Liver (tissue), 9 donors: ENCODE measurements around the gene OLFM4. TPM values are rescaled to one million over a fixed set of nuclear protein-coding genes. Genes with fewer than 3 reads are reported as not detected.

Experiments used
- DNase-seq: peaks from one replicate; pipeline ENCODE4 v3.0.0-alpha.2; 2017; ENCODE audit warnings: low spot score
- H3K27ac ChIP-seq, 2 donors: one replicate each; pipeline ENCODE4 v1.7.0; 2013; ENCODE audit warnings: inconsistent platforms in 2 of 2, low read length in 2 of 2, control low read depth in 1 of 2, low read depth in 1 of 2, mild to moderate bottlenecking in 1 of 2
- H3K27me3 ChIP-seq, 4 donors: one replicate each; pipeline versions ENCODE4 v1.6.1 to v1.7.0; 2013; ENCODE audit warnings: low read length in 3 of 4, inconsistent platforms in 1 of 4, mild to moderate bottlenecking in 1 of 4, moderate library complexity in 1 of 4; ENCODE audit not compliant: control insufficient read depth in 4 of 4, insufficient read depth in 4 of 4
- H3K36me3 ChIP-seq, 4 donors: one replicate each; pipeline versions ENCODE4 v1.6.1 to v1.7.0; 2013; ENCODE audit warnings: low read length in 3 of 4, mild to moderate bottlenecking in 3 of 4, low read depth in 1 of 4, moderate library complexity in 1 of 4; ENCODE audit not compliant: control insufficient read depth in 4 of 4, insufficient read depth in 3 of 4
- H3K4me1 ChIP-seq, 4 donors: one replicate each; pipeline versions ENCODE4 v1.6.1 to v1.7.0; 2013; ENCODE audit warnings: low read length in 3 of 4, mild to moderate bottlenecking in 3 of 4, moderate library complexity in 1 of 4; ENCODE audit not compliant: control insufficient read depth in 4 of 4, insufficient read depth in 4 of 4
- H3K4me3 ChIP-seq, 3 donors: one replicate each; pipeline versions ENCODE4 v1.6.1 to v1.7.0; 2013; ENCODE audit warnings: low read length in 3 of 3, control low read depth in 1 of 3, low read depth in 1 of 3, mild to moderate bottlenecking in 1 of 3
- H3K9ac ChIP-seq, 2 donors: one replicate each; pipeline ENCODE4 v1.7.0; 2013; ENCODE audit warnings: low read length in 2 of 2, mild to moderate bottlenecking in 2 of 2, moderate library complexity in 2 of 2, control low read depth in 1 of 2, low read depth in 1 of 2
- H3K9me3 ChIP-seq, 4 donors: one replicate each; pipeline versions ENCODE4 v1.6.1 to v1.7.0; 2013; ENCODE audit warnings: low read length in 3 of 4; ENCODE audit not compliant: control insufficient read depth in 4 of 4
- EGR1 ChIP-seq, 2 donors: IDR thresholded peaks; 2 replicates each; pipeline ENCODE4 v1.6.1; 2016 to 2018; ENCODE audit warnings: antibody characterized with exemption in 2 of 2, low read depth in 2 of 2
- FOXA1 ChIP-seq: IDR thresholded peaks from 2 replicates; pipeline ENCODE4 v1.6.1; 2016; ENCODE audit warnings: antibody characterized with exemption
- FOXA2 ChIP-seq: IDR thresholded peaks from 2 replicates; pipeline ENCODE4 v1.6.1; 2016; ENCODE audit warnings: antibody characterized with exemption
- GABPA ChIP-seq, 2 donors: IDR thresholded peaks in 1 of 2; conservative IDR thresholded peaks in 1 of 2; 2 replicates each; pipeline ENCODE4 v1.6.1; 2016; ENCODE audit warnings: antibody characterized with exemption in 2 of 2, mild to moderate bottlenecking in 1 of 2, moderate library complexity in 1 of 2
- HNF4A ChIP-seq, 2 donors: conservative IDR thresholded peaks; 2 replicates each; pipeline ENCODE4 v1.6.1; 2016; ENCODE audit warnings: antibody characterized with exemption in 2 of 2, mild to moderate bottlenecking in 2 of 2
- JUND ChIP-seq, 2 donors: IDR thresholded peaks; 2 replicates each; pipeline ENCODE4 v1.6.1; 2016; ENCODE audit warnings: antibody characterized with exemption in 2 of 2
- MAX ChIP-seq: IDR thresholded peaks from 2 replicates; pipeline ENCODE4 v1.6.1; 2016; ENCODE audit warnings: antibody characterized with exemption
- RAD21 ChIP-seq, 2 donors: IDR thresholded peaks; 2 replicates each; pipeline ENCODE4 v1.6.1; 2016; ENCODE audit warnings: antibody characterized with exemption in 2 of 2, mild to moderate bottlenecking in 2 of 2
- REST ChIP-seq: IDR thresholded peaks from 2 replicates; pipeline ENCODE4 v1.6.1; 2016; ENCODE audit warnings: antibody characterized with exemption, mild to moderate bottlenecking
- RXRA ChIP-seq, 2 donors: IDR thresholded peaks; 2 replicates each; pipeline ENCODE4 v1.6.1; 2017 to 2018; ENCODE audit warnings: antibody characterized with exemption in 2 of 2, mild to moderate bottlenecking in 1 of 2
- TAF1 ChIP-seq: conservative IDR thresholded peaks from 2 replicates; pipeline ENCODE4 v1.6.1; 2016; ENCODE audit warnings: antibody characterized with exemption, mild to moderate bottlenecking
- YY1 ChIP-seq: IDR thresholded peaks from 2 replicates; pipeline ENCODE4 v1.6.1; 2016; ENCODE audit warnings: antibody characterized with exemption, mild to moderate bottlenecking
- WGBS: extraction: QIAGEN DNeasy Blood & Tissue Kit; methylation state at CpG from one replicate; pipeline ENCODE4 v1.1.7; 2013; 5-methylcytosine and 5-hydroxymethylcytosine counted together
- polyA plus RNA-seq, 2 donors: library from polyadenylated mRNA; stranded (reverse) in 1 of 2; unstranded in 1 of 2; fragments of 200-250 nt in 1 of 2; fragments of >200 nt in 1 of 2; fragmentation: Nextera tagmentation in 1 of 2; extraction: Ambion mirVana in 1 of 2; gene quantifications; one replicate each; pipeline versions ENCODE4 v1.2.1 to v1.2.3, GENCODE V29; 2013 to 2015
- total RNA-seq, 2 donors: library from RNA; depleted of rRNA; stranded (reverse); fragments of >200 nt; gene quantifications; one replicate each; pipeline ENCODE4 v1.2.3, GENCODE V29; 2014
- donor health status: healthy.
- donor health status: healthy.
- donor health status: healthy.
- donor health status: healthy.
- donor health status: healthy.

The OLFM4 gene
- total and polyA plus RNA-seq, 4 donors, result under 0.01 to 8.0 (median 0.66) TPM; not detected in 1

GRCh38 chr13:52997951-52998876, 30.4 kb upstream of the OLFM4 start (continued):
- TF ChIP-seq REST (no peak), FOXA1 (no peak), TAF1 (no peak), RXRA (IDR thresholded peaks at IDR 0.05) (no peak), GABPA (IDR thresholded peaks at IDR 0.05 in 1 of 2, conservative IDR thresholded peaks at IDR 0.05 in 1 of 2) (no peak), MAX (no peak), FOXA2 (no peak), JUND (IDR thresholded peaks at IDR 0.05) (no peak), YY1 (no peak), HNF4A (conservative IDR thresholded peaks at IDR 0.05) (no peak), RAD21 (IDR thresholded peaks at IDR 0.05) (no peak), EGR1 (IDR thresholded peaks at IDR 0.05; ENCODE audit: low read depth in 2 of 2) (no peak)

GRCh38 chr13:52999093-52999696, 29.4 kb upstream of the OLFM4 start:
- no peak for DNase-seq
- H3K4me3 ChIP-seq, result no peak overlapping the region
- H3K27me3 ChIP-seq, result peaks cover 0 to 8% (median 0%) of the 10 kb centered on the region in 4 donors
- no peaks in the 10 kb centered on the region for H3K9me3 ChIP-seq
- 56% methylated on average over 4 of the region's 4 CpGs for WGBS
- TF ChIP-seq REST (no peak), FOXA1 (no peak), GABPA (IDR thresholded peaks at IDR 0.05 in 1 of 2, conservative IDR thresholded peaks at IDR 0.05 in 1 of 2) (no peak), YY1 (no peak)
- no peaks in the 10 kb centered on the region for H3K4me1 ChIP-seq
- no peak overlapping the region for H3K9ac ChIP-seq
- no peaks in the 10 kb centered on the region for H3K36me3 ChIP-seq
- H3K27ac ChIP-seq, result no peak overlapping the region
